GM10266 (cell line): ENCODE results near the gene BET1.

Source experiments
- DNase-seq: peaks from one replicate; pipeline ENCODE4 v3.0.0; 2012; ENCODE audit errors: extremely low spot score
- CTCF ChIP-seq: IDR thresholded peaks from 2 replicates; pipeline ENCODE4 v1.5.1; 2012; ENCODE audit warnings: mild to moderate bottlenecking, low read depth; ENCODE audit not compliant: control insufficient read depth, insufficient read depth; ENCODE audit errors: missing control alignments

Gene BET1

GRCh38 chr7:94004024-94004951 is at the start of gene BET1:
BET1 (minus strand) TSS chr7:94004355; CDS start chr7:94004216, 139 bp downstream.
- no peak for TF ChIP-seq CTCF
- peak; percentile 92 for DNase-seq

GRCh38 chr7:94053532-94053931 is 49.4 kb upstream of the BET1 start:
- no peak for DNase-seq
- TF ChIP-seq CTCF = no peak

GRCh38 chr7:94052398-94053180 is 48.4 kb upstream of the BET1 start:
- DNase-seq = no peak
- TF ChIP-seq CTCF = no peak

- DNase-seq = no peak
- TF ChIP-seq CTCF = no peak
Measured at GRCh38 chr7:94050046-94050445, 45.9 kb upstream of the BET1 start.

GRCh38 chr7:94049615-94050014 is 45.5 kb upstream of the BET1 start:
- DNase-seq = no peak
- TF ChIP-seq CTCF = no peak

GRCh38 chr7:94048755-94049154 is 44.6 kb upstream of the BET1 start:
- DNase-seq = no peak
- no peak for TF ChIP-seq CTCF
